Psoas muscle (tissue), 8 donors: ENCODE results near the gene TNNC1. TPM values are rescaled to one million over a fixed set of nuclear protein-coding genes. Genes with fewer than 3 reads are reported as not detected.

Experiments
- ATAC-seq, 4 donors: fragments of 200-7000 bp; cut with Tn5 transposase; one replicate each; pipeline ENCODE4 v1.9.1; 2020; ENCODE audit warnings: moderate library complexity in 3 of 4, mild to moderate bottlenecking in 2 of 4
- DNase-seq, 2 donors: peaks; one replicate each; pipeline ENCODE4 v3.0.0-alpha.2; 2020
- H3K27ac ChIP-seq: fragments of 200-600 bp; one replicate; pipeline ENCODE4 v1.8.0; 2022
- H3K27me3 ChIP-seq, 3 donors: fragments of 200-600 bp in 1 of 3; one replicate each; pipeline versions ENCODE4 v1.6.1 to v1.8.0; 2013 to 2022; ENCODE audit warnings: low read length in 2 of 3, mild to moderate bottlenecking in 2 of 3, moderate library complexity in 1 of 3; ENCODE audit not compliant: insufficient read depth in 3 of 3
- H3K36me3 ChIP-seq, 2 donors: fragments of 200-600 bp in 1 of 2; one replicate each; pipeline versions ENCODE4 v1.6.1 to v1.8.0; 2013 to 2022; ENCODE audit warnings: low read depth in 1 of 2, mild to moderate bottlenecking in 1 of 2, moderate library complexity in 1 of 2; ENCODE audit not compliant: insufficient read depth in 1 of 2
- H3K4me1 ChIP-seq: fragments of 200-600 bp; one replicate; pipeline ENCODE4 v1.8.0; 2022
- H3K4me3 ChIP-seq: fragments of 200-600 bp; one replicate; pipeline ENCODE4 v1.8.0; 2022; ENCODE audit warnings: mild to moderate bottlenecking
- H3K9me3 ChIP-seq: fragments of 200-600 bp; one replicate; pipeline ENCODE4 v1.8.0; 2022
- CTCF ChIP-seq: fragments of 200-600 bp; IDR thresholded peaks from one replicate; pipeline ENCODE4 v1.8.0; 2022; ENCODE audit warnings: antibody characterized with exemption
- WGBS, 3 donors: extraction: QIAGEN DNeasy Blood & Tissue Kit; methylation state at CpG; one replicate each; pipeline versions ENCODE4 v1.1.6 to v1.1.7; 2013; 5-methylcytosine and 5-hydroxymethylcytosine counted together
- intact Hi-C, 2 donors: fragments of 100-400 bp; cut with DNase I; formaldehyde crosslinking; loops; one replicate each; pipeline versions ENCODE4 v1.11.0 to v1.14.2; 2022
- polyA plus RNA-seq, 3 donors: library from polyadenylated mRNA; stranded (reverse); fragments of 200-250 nt; gene quantifications; one replicate each; pipeline ENCODE4 v1.2.3, GENCODE V29; 2013
- total RNA-seq, 4 donors: library from RNA; stranded (reverse); fragmentation: NEBNext Ultra II Directional in 2 of 4; extraction: Animal tissue kit (Norgen Biotek cat#: 25700) in 2 of 4; gene quantifications; one replicate each; pipeline versions ENCODE4 v1.2.1 to v1.2.4, GENCODE V29; 2021 to 2023
- donor health status: healthy with polysubstance abuse.
- donor health status: DM: no; HTN: no; CAD: no; lungs with moderate emphysema.
- donor health status: Bipolar disorder and iron deficiency.
- donor health status: healthy.
- donor health status: DM: yes; HTN: yes; CAD: no.
- donor health status: DM: no; HTN: no; CAD: no.
- donor health status: DM: no; HTN: no; CAD: no.
- donor health status: DM: yes; HTN: yes; CAD: no.

TNNC1 gene
- total and polyA plus RNA-seq, 7 donors: 4,153 to 7,172 (median 6,385) TPM

GRCh38 chr3:52452570-52453221, 1.1 kb downstream of the TNNC1 start:
- Histone ChIP-seq H3K4me3 (peak overlapping the region; percentile 73), H3K9me3 (no peaks in the 10 kb centered on the region), H3K4me1 (peaks cover 40% of the 10 kb centered on the region), H3K27ac (peak overlapping the region; percentile 90), H3K36me3 (peaks cover 0 to 4% of the 10 kb centered on the region in 2 donors), H3K27me3 (no peaks in the 10 kb centered on the region)
- 32 to 51% (median 39%) methylated on average over 11 of the region's 11 CpGs for WGBS, 3 donors
- intact Hi-C loops: no loop called here
- peak; percentile 58 to 70 (median 63) for ATAC-seq
- TF ChIP-seq CTCF: no peak
- peak; percentile 75 to 90 for DNase-seq

DNA sequence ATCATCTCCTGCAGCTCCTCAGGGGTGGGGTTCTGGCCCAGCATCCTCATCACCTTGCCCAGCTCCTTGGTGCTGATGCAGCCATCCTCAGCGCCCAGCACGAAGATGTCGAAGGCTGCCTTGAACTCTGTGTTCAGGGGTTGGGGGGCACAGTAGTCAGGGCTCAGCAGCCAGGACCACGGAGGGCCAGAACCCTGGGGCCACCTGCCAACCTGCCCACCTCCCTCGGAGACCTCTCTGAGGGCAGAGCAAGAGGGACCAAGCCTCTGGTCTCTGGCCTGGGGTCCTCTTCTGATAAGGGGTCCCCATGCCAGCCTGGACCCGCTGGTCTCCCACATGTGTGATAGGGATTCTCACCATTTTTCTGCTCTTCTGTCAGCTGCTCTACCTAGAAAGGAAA, 1.7 kb downstream of the TNNC1 start:
- intact Hi-C loops: no loop called here
- Histone ChIP-seq H3K36me3 (no peaks in the 10 kb centered on the region), H3K27me3 (no peaks in the 10 kb centered on the region), H3K4me1 (peaks cover 37% of the 10 kb centered on the region), H3K27ac (peak overlapping the region; percentile 90), H3K4me3 (peak overlapping the region; percentile 73), H3K9me3 (no peaks in the 10 kb centered on the region)
- no peak for DNase-seq
- WGBS, 3 donors: 54 to 71% (median 63%) methylated on average over 6 of the region's 6 CpGs
- no peak for TF ChIP-seq CTCF
- ATAC-seq: no peak

DNA sequence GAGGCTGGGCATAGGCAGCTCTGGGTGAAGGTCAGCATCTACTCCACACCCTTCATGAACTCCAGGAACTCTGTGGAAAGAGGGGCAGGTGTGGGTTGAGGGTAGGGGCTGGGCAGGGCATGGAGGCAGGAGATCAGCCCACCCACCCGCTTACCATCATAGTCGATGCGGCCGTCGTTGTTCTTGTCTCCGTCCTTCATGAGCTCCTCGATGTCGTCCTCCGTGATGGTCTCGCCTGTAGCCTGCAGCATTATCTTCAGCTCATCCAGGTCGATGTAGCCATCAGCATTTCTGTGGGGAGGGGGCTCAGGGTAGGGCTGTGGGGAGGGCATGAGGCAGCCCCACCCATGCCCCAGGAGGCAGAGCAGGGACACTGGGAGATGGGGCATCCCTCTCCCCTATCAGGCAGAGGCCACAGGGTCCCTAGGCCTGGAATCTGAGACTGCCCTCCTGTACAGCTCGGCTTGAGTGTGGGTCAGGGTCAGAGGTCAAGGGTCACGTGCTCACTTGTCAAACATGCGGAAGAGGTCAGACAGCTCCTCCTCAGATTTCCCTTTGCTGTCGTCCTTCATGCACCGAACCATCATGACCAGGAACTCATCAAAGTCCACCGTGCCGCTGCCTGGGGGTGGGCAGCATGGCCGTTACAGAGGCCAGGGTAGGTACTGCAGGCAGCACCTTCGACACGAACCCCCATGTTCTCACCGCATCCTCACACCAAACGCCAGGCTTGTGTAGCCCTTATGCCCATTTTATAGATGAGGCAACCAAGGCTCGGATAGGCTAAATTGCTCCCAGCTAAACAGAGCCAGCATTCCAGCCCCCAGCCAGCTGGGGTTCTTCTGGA, 2.4 kb downstream of the TNNC1 start:
- intact Hi-C loops: no loop called here
- peaks cover 37% of the 10 kb centered on the region for H3K4me1 ChIP-seq
- H3K9me3 ChIP-seq: no peaks in the 10 kb centered on the region
- DNase-seq: no peak
- H3K27ac ChIP-seq: peak overlapping the region; percentile 90
- no peak for TF ChIP-seq CTCF
- WGBS, 3 donors: 60 to 70% (median 64%) methylated on average over 24 of the region's 24 CpGs
- H3K36me3 ChIP-seq: no peaks in the 10 kb centered on the region
- no peaks in the 10 kb centered on the region for H3K27me3 ChIP-seq
- ATAC-seq: no peak
- peak overlapping the region; percentile 73 for H3K4me3 ChIP-seq

DNA sequence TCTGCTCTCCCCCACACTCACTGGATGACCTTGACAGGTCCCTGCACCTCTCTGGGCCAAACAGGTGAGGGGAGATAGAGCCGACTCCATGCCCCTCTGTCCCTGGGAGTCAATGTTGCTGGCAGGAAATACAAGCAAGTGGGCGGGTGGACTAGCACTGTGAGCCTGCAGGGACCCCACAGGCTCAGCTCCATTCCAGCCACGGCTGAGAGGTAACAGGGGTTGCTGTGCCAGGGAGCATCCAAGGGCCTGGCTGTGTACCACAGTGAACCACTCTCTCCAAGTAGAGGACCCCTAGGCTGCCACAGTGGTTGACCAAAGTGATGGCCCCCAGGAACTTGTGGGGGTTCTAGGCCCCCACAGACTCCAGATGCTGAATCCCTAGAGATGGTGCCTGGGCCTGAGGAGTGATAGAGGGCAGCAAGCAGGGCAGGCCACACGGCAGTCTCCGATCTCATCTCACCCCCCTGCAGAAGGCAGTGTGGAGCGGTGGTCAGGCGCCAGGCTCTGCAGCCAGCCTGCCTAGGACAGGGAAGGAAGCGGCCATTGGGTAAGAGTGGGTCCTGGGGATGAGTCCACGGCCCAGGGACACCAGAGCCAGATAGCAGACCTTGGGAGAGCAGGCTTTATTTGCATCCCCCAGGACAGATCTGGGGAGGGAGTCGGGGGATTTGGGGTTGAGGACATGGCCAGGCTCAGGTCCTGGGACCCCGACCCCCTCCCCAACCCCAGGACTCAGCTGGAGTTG, 3.2 kb downstream of the TNNC1 start:
- ATAC-seq (peak in 1 of 4 donors; percentile 1), DNase-seq (no peak)
- 57 to 66% (median 64%) methylated on average over 11 of the region's 11 CpGs for WGBS, 3 donors
- Histone ChIP-seq H3K4me3 (peak overlapping the region; percentile 73), H3K36me3 (no peaks in the 10 kb centered on the region), H3K9me3 (no peaks in the 10 kb centered on the region), H3K27ac (peak overlapping the region; percentile 90), H3K4me1 (peaks cover 34% of the 10 kb centered on the region), H3K27me3 (no peaks in the 10 kb centered on the region)
- intact Hi-C loops: no loop called here
- no peak for TF ChIP-seq CTCF
